OCI-LY7 (cell line): ENCODE results near the gene POGK.

Experiments
- EZH2phosphoT487 ChIP-seq: fragments of 200-600 bp; sonication (generic); IDR thresholded peaks from 2 replicates; pipeline ENCODE4 v1.6.1; 2018; ENCODE audit warnings: low read depth, borderline replicate concordance, mild to moderate bottlenecking, mixed run types, antibody characterized with exemption, low read length, moderate library complexity, mixed read lengths
- TF ChIP-seq, protein P1 (sequence below): fragments of 200-600 bp; sonication (generic); conservative IDR thresholded peaks from 2 replicates; pipeline ENCODE4 v1.5.1; 2014; ENCODE audit warnings: mild to moderate bottlenecking, antibody characterized with exemption, low read length, moderate library complexity, mixed read lengths

DNA sequence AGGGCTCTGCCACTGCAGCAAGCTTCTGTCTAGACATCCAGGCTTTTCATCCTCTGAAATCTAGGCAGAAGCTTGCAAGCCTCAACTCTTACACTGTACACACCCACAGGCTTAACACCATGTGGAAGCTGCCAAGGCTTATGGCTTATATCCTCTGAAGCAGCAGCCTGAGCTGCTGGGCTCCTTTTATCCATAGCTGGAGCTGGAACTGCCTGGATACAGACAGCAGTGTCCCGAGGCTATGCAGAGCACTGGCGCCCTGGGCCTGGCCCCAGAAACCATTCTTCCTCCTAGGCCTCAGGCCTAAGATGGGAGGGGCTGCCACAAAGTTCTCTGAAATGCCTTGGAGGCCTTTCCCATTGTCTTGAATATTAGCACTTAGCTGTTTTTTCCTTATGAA is 19.3 kb upstream of the POGK start:
- TF ChIP-seq, protein P1, sequence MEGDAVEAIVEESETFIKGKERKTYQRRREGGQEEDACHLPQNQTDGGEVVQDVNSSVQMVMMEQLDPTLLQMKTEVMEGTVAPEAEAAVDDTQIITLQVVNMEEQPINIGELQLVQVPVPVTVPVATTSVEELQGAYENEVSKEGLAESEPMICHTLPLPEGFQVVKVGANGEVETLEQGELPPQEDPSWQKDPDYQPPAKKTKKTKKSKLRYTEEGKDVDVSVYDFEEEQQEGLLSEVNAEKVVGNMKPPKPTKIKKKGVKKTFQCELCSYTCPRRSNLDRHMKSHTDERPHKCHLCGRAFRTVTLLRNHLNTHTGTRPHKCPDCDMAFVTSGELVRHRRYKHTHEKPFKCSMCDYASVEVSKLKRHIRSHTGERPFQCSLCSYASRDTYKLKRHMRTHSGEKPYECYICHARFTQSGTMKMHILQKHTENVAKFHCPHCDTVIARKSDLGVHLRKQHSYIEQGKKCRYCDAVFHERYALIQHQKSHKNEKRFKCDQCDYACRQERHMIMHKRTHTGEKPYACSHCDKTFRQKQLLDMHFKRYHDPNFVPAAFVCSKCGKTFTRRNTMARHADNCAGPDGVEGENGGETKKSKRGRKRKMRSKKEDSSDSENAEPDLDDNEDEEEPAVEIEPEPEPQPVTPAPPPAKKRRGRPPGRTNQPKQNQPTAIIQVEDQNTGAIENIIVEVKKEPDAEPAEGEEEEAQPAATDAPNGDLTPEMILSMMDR: no peak
- TF ChIP-seq EZH2phosphoT487: no peak
